H9 (cell line): Measurements from ENCODE around the gene DOCK2. TPM values are rescaled to one million over a fixed set of nuclear protein-coding genes. Genes with fewer than 3 reads are reported as not detected.

Experiments used
- DNase-seq: peaks from one replicate; pipeline ENCODE4 v3.0.0-alpha.2; 2017
- H2AFZ ChIP-seq: one replicate; pipeline ENCODE4 v1.6.1; 2013; ENCODE audit warnings: mild to moderate bottlenecking, low read length, control low read depth, moderate library complexity
- H2AK5ac ChIP-seq: 2 replicates; pipeline ENCODE4 v1.6.1; 2013; ENCODE audit warnings: low read length, control low read depth, mixed read lengths; ENCODE audit not compliant: insufficient read length
- H2BK120ac ChIP-seq: one replicate; pipeline ENCODE4 v1.6.1; 2013; ENCODE audit warnings: low read depth, mild to moderate bottlenecking, low read length, control low read depth, inconsistent platforms; ENCODE audit not compliant: poor library complexity, severe bottlenecking
- H2BK12ac ChIP-seq: 2 replicates; pipeline ENCODE4 v1.6.1; 2013; ENCODE audit warnings: low read length, control low read depth, mixed read lengths, low read depth; ENCODE audit not compliant: insufficient read length
- H2BK15ac ChIP-seq: 2 replicates; pipeline ENCODE4 v1.6.1; 2013; ENCODE audit warnings: low read depth, low read length, control low read depth
- H2BK20ac ChIP-seq: one replicate; pipeline ENCODE4 v1.6.1; 2013; ENCODE audit warnings: low read depth, mild to moderate bottlenecking, low read length, control low read depth, inconsistent platforms; ENCODE audit not compliant: poor library complexity, severe bottlenecking
- H2BK5ac ChIP-seq: 2 replicates; pipeline ENCODE4 v1.6.1; 2013; ENCODE audit warnings: low read length, control low read depth, mixed read lengths; ENCODE audit not compliant: insufficient read length
- H3K14ac ChIP-seq: 2 replicates; pipeline ENCODE4 v1.6.1; 2013; ENCODE audit warnings: low read length, control low read depth; ENCODE audit not compliant: insufficient read depth
- H3K18ac ChIP-seq: 2 replicates; pipeline ENCODE4 v1.6.1; 2013; ENCODE audit warnings: low read depth, mild to moderate bottlenecking, mixed read lengths, low read length, control low read depth; ENCODE audit not compliant: insufficient read length
- H3K23ac ChIP-seq: 2 replicates; pipeline ENCODE4 v1.6.1; 2013; ENCODE audit warnings: low read length, control low read depth, mixed read lengths, low read depth; ENCODE audit not compliant: insufficient read length
- H3K23me2 ChIP-seq: 2 replicates; pipeline ENCODE4 v1.6.1; 2013; ENCODE audit warnings: low read depth, mild to moderate bottlenecking, mixed read lengths, low read length, control low read depth; ENCODE audit not compliant: insufficient read length, poor library complexity, severe bottlenecking
- H3K27ac ChIP-seq: 2 replicates; pipeline ENCODE4 v1.5.1; 2013; ENCODE audit warnings: low read length, control low read depth, mixed read lengths, low read depth; ENCODE audit not compliant: insufficient read length
- H3K27me3 ChIP-seq: 2 replicates; pipeline ENCODE4 v1.6.1; 2013; ENCODE audit warnings: low read length, control low read depth, inconsistent platforms; ENCODE audit not compliant: insufficient read depth
- H3K4ac ChIP-seq: 2 replicates; pipeline ENCODE4 v1.6.1; 2013; ENCODE audit warnings: low read depth, mild to moderate bottlenecking, control low read depth, inconsistent platforms, low read length, moderate library complexity
- H3K4me1 ChIP-seq: 2 replicates; pipeline ENCODE4 v1.6.1; 2013; ENCODE audit warnings: low read length, control low read depth, inconsistent platforms; ENCODE audit not compliant: insufficient read depth
- H3K4me2 ChIP-seq: 2 replicates; pipeline ENCODE4 v1.6.1; 2013; ENCODE audit warnings: low read length, control low read depth, mixed read lengths; ENCODE audit not compliant: insufficient read length, insufficient read depth
- H3K56ac ChIP-seq: 2 replicates; pipeline ENCODE4 v1.6.1; 2013; ENCODE audit warnings: low read depth, mild to moderate bottlenecking, mixed read lengths, low read length, control low read depth; ENCODE audit not compliant: insufficient read length
- H3K79me1 ChIP-seq: 2 replicates; pipeline ENCODE4 v1.6.1; 2013; ENCODE audit warnings: low read depth, mild to moderate bottlenecking, moderate library complexity, low read length, control low read depth, inconsistent platforms; ENCODE audit not compliant: insufficient read depth, poor library complexity, severe bottlenecking
- H3K79me2 ChIP-seq: 2 replicates; pipeline ENCODE4 v1.6.1; 2013; ENCODE audit warnings: low read length, control low read depth, inconsistent platforms; ENCODE audit not compliant: insufficient read depth
- H3K9ac ChIP-seq: 2 replicates; pipeline ENCODE4 v1.6.1; 2013; ENCODE audit warnings: low read length, control low read depth, mixed read lengths; ENCODE audit not compliant: insufficient read length; ENCODE audit errors: extremely low read depth
- H3K9me3 ChIP-seq: one replicate; pipeline ENCODE4 v1.6.1; 2013; ENCODE audit warnings: low read depth, low read length, inconsistent platforms; ENCODE audit not compliant: control insufficient read depth
- H3T11ph ChIP-seq: one replicate; pipeline ENCODE4 v1.6.1; 2013; ENCODE audit warnings: mild to moderate bottlenecking, low read length, control low read depth, inconsistent platforms
- H4K20me1 ChIP-seq: one replicate; pipeline ENCODE4 v1.6.1; 2013; ENCODE audit not compliant: control insufficient read depth, insufficient read length, insufficient read depth
- H4K5ac ChIP-seq: 2 replicates; pipeline ENCODE4 v1.6.1; 2013; ENCODE audit warnings: low read depth, mild to moderate bottlenecking, mixed read lengths, low read length, control low read depth; ENCODE audit not compliant: insufficient read length
- H4K8ac ChIP-seq: replicated peaks from 2 replicates; pipeline ENCODE4 v1.6.1; 2013; ENCODE audit warnings: low read length, control low read depth, mixed read lengths, low read depth; ENCODE audit not compliant: insufficient read length
- H4K91ac ChIP-seq: 2 replicates; pipeline ENCODE4 v1.6.1; 2013; ENCODE audit warnings: low read depth, mild to moderate bottlenecking, moderate library complexity, mixed read lengths, low read length, control low read depth; ENCODE audit not compliant: insufficient read length
- H3K27ac Mint-ChIP-seq, 3 experiments: 2 replicates in 2 of 3; 3 replicates in 1 of 3; pipeline ENCODE4 v1.8.0; 2020 to 2021; ENCODE audit warnings: mixed read lengths in 3 of 3, mild to moderate bottlenecking in 1 of 3, moderate library complexity in 1 of 3
- H3K27me3 Mint-ChIP-seq: 2 replicates; pipeline ENCODE4 v1.8.0; 2021; ENCODE audit warnings: low read depth, mild to moderate bottlenecking, moderate library complexity, mixed read lengths
- H3K36me3 Mint-ChIP-seq, 3 experiments: 2 replicates in 2 of 3; 3 replicates in 1 of 3; pipeline ENCODE4 v1.8.0; 2020 to 2021; ENCODE audit warnings: low read depth in 3 of 3, mixed read lengths in 3 of 3; ENCODE audit not compliant: insufficient read depth in 1 of 3
- H3K4me1 Mint-ChIP-seq, 2 experiments: 2 replicates each; pipeline ENCODE4 v1.8.0; 2020; ENCODE audit warnings: mixed read lengths in 2 of 2
- H3K4me3 Mint-ChIP-seq, 2 experiments: 2 replicates in 1 of 2; 3 replicates in 1 of 2; pipeline ENCODE4 v1.8.0; 2020 to 2021; ENCODE audit warnings: mild to moderate bottlenecking in 2 of 2, mixed read lengths in 2 of 2, moderate library complexity in 1 of 2
- H3K9me3 Mint-ChIP-seq, 2 experiments: 2 replicates in 1 of 2; 3 replicates in 1 of 2; pipeline ENCODE4 v1.8.0; 2020; ENCODE audit warnings: mild to moderate bottlenecking in 2 of 2, mixed read lengths in 2 of 2, moderate library complexity in 1 of 2
- CTCF ChIP-seq: fragments of 200-600 bp; sonication (generic); conservative IDR thresholded peaks from 3 replicates; pipeline ENCODE4 v1.8.0; 2021; ENCODE audit warnings: antibody characterized with exemption, mild to moderate bottlenecking
- WGBS: extraction: QIAGEN DNeasy Blood & Tissue Kit; methylation state at CpG from one replicate; pipeline ENCODE4 v1.1.7; 2013; ENCODE audit warnings: missing lambda C conversion rate, low lambda C conversion rate, mixed read lengths; ENCODE audit not compliant: insufficient read length; ENCODE audit errors: extremely low coverage; 5-methylcytosine and 5-hydroxymethylcytosine counted together
- total RNA-seq: library from RNA; stranded (reverse); gene quantifications from 2 replicates; pipeline ENCODE4 v1.2.1, GENCODE V29; 2021

DOCK2 gene
- total RNA-seq, 1 experiment from 2014 or later = 7.8 TPM

- Histone ChIP-seq H4K20me1 (no peaks in the 10 kb centered on the region), H2BK15ac (no peak overlapping the region), H3K18ac (no peak overlapping the region), H3K79me1 (no peaks in the 10 kb centered on the region), H3T11ph (no peak overlapping the region), H2BK5ac (no peak overlapping the region), H2BK20ac (no peak overlapping the region), H3K4me2 (no peak overlapping the region), H3K14ac (no peak overlapping the region), H3K4ac (no peak overlapping the region), H3K27me3 (no peaks in the 10 kb centered on the region), H4K8ac (no peak overlapping the region), H3K9ac (no peak overlapping the region), H2BK120ac (no peak overlapping the region), H3K4me1 (no peaks in the 10 kb centered on the region), H4K5ac (no peak overlapping the region), H4K91ac (no peak overlapping the region), H3K23ac (no peak overlapping the region), H3K56ac (no peak overlapping the region), H2BK12ac (no peak overlapping the region), H3K27ac (no peak overlapping the region), H2AFZ (no peak overlapping the region), H3K9me3 (no peaks in the 10 kb centered on the region), H3K23me2 (no peaks in the 10 kb centered on the region), H3K79me2 (no peaks in the 10 kb centered on the region), H2AK5ac (no peak overlapping the region)
- Mint-ChIP-seq H3K27ac (no peak overlapping the region), H3K9me3 (no peaks in the 10 kb centered on the region), H3K4me3 (no peak overlapping the region), H3K36me3 (no peaks in the 10 kb centered on the region), H3K4me1 (peaks cover 10 to 18% of the 10 kb centered on the region in 2 experiments), H3K27me3 (no peaks in the 10 kb centered on the region)
- no CpG with 5 or more reads among the region's 5 CpGs for WGBS
- no peak for DNase-seq
- no peak for TF ChIP-seq CTCF
Measured at GRCh38 chr5:169653091-169653490, 16.0 kb downstream of the DOCK2 start.
